GM23338 (cell line): Measurements from ENCODE around the gene RASSF4. TPM values are rescaled to one million over a fixed set of nuclear protein-coding genes. Genes with fewer than 3 reads are reported as not detected.

ENCODE experiments used
- ATAC-seq: fragments of 200-7000 bp; cut with Tn5 transposase; 3 replicates; pipeline ENCODE4 v1.9.1; 2020
- DNase-seq: peaks from one replicate; pipeline ENCODE4 v3.0.0-alpha.2; 2015; ENCODE audit warnings: low spot score
- H2AFZ ChIP-seq: fragments of 200-600 bp; sonication (generic); 2 replicates; pipeline ENCODE4 v1.8.0; 2016; ENCODE audit warnings: antibody characterized with exemption, mild to moderate bottlenecking, moderate library complexity
- H3F3A ChIP-seq: fragments of 200-600 bp; sonication (generic); replicated peaks from 2 replicates; pipeline ENCODE4 v1.8.0; 2017; ENCODE audit warnings: antibody characterized with exemption, mixed run types, low read depth
- H3K27ac ChIP-seq: fragments of 200-600 bp; sonication (generic); 2 replicates; pipeline ENCODE4 v1.6.1; 2016; ENCODE audit warnings: low read depth
- H3K27me3 ChIP-seq: fragments of 200-600 bp; sonication (generic); 2 replicates; pipeline ENCODE4 v1.8.0; 2016; ENCODE audit warnings: mild to moderate bottlenecking, mixed run types, moderate library complexity; ENCODE audit not compliant: insufficient read depth
- H3K36me3 ChIP-seq: fragments of 200-600 bp; sonication (generic); 2 replicates; pipeline ENCODE4 v1.8.0; 2016; ENCODE audit warnings: mild to moderate bottlenecking; ENCODE audit not compliant: insufficient read depth
- H3K4me1 ChIP-seq: fragments of 200-600 bp; sonication (generic); 2 replicates; pipeline ENCODE4 v1.8.0; 2016; ENCODE audit warnings: mild to moderate bottlenecking, moderate library complexity; ENCODE audit not compliant: insufficient read depth
- H3K4me2 ChIP-seq: fragments of 200-600 bp; sonication (generic); 2 replicates; pipeline ENCODE4 v1.7.1; 2017; ENCODE audit warnings: mixed run types
- H3K4me3 ChIP-seq: fragments of 200-600 bp; sonication (generic); 2 replicates; pipeline ENCODE4 v1.6.1; 2016; ENCODE audit warnings: mixed run types
- H3K79me2 ChIP-seq: fragments of 200-600 bp; sonication (generic); replicated peaks from 2 replicates; pipeline ENCODE4 v1.8.0; 2017; ENCODE audit warnings: mild to moderate bottlenecking; ENCODE audit not compliant: insufficient read depth
- H3K9me2 ChIP-seq: fragments of 200-600 bp; sonication (generic); 2 replicates; pipeline ENCODE4 v1.8.0; 2017; ENCODE audit not compliant: insufficient read depth
- H4K20me1 ChIP-seq: fragments of 200-600 bp; sonication (generic); replicated peaks from 2 replicates; pipeline ENCODE4 v1.8.0; 2017; ENCODE audit warnings: mild to moderate bottlenecking; ENCODE audit not compliant: insufficient read depth
- H3K27ac Mint-ChIP-seq: 2 replicates; pipeline ENCODE4 v1.8.0; 2020; ENCODE audit warnings: inconsistent platforms, mild to moderate bottlenecking, moderate library complexity, mixed read lengths
- H3K27me3 Mint-ChIP-seq: 3 replicates; pipeline ENCODE4 v1.8.0; 2022; ENCODE audit warnings: low read depth, mild to moderate bottlenecking, moderate library complexity, mixed read lengths, inconsistent platforms; ENCODE audit not compliant: insufficient read depth, poor library complexity
- H3K36me3 Mint-ChIP-seq: 3 replicates; pipeline ENCODE4 v1.8.0; 2021; ENCODE audit warnings: low read depth, mild to moderate bottlenecking, inconsistent platforms, moderate library complexity, mixed read lengths
- H3K4me1 Mint-ChIP-seq: 3 replicates; pipeline ENCODE4 v1.8.0; 2020; ENCODE audit warnings: mild to moderate bottlenecking, inconsistent platforms, mixed read lengths
- H3K4me3 Mint-ChIP-seq: 3 replicates; pipeline ENCODE4 v1.8.0; 2021; ENCODE audit warnings: moderate library complexity, mild to moderate bottlenecking, inconsistent platforms, mixed read lengths
- H3K9me3 Mint-ChIP-seq: 3 replicates; pipeline ENCODE4 v1.8.0; 2020; ENCODE audit warnings: moderate library complexity, mild to moderate bottlenecking, inconsistent platforms, mixed read lengths
- CREB1 ChIP-seq: fragments of 250-450 bp; sonication (Bioruptor Pico); IDR thresholded peaks from 2 replicates; pipeline ENCODE4 v1.5.0; 2020; ENCODE audit warnings: low read depth, mild to moderate bottlenecking, moderate library complexity
- NANOG ChIP-seq: IDR thresholded peaks from 2 replicates; pipeline ENCODE4 v1.6.1; 2016; ENCODE audit warnings: antibody characterized with exemption, borderline replicate concordance
- POLR2AphosphoS5 ChIP-seq: IDR thresholded peaks from 2 replicates; pipeline ENCODE4 v1.6.1; 2016; ENCODE audit warnings: antibody characterized with exemption, low read depth
- STAT1 ChIP-seq: IDR thresholded peaks from one replicate; pipeline ENCODE4 v1.6.1; 2016; ENCODE audit warnings: antibody characterized with exemption; ENCODE audit not compliant: unreplicated experiment
- ZNF114 ChIP-seq: fragments of 250-450 bp; sonication (Bioruptor Pico); IDR thresholded peaks from 2 replicates; pipeline ENCODE4 v1.5.0; 2020; ENCODE audit warnings: mild to moderate bottlenecking, moderate library complexity
- ZNF331 ChIP-seq: fragments of 250-450 bp; sonication (Bioruptor Pico); IDR thresholded peaks from 2 replicates; pipeline ENCODE4 v1.5.0; 2020; ENCODE audit warnings: low read depth, mild to moderate bottlenecking, moderate library complexity
- polyA plus RNA-seq: library from polyadenylated mRNA; unstranded; fragments of >200 nt; fragmentation: Nextera tagmentation; extraction: Ambion mirVana; gene quantifications from 2 replicates; pipeline ENCODE4 v1.2.1, GENCODE V29; 2016
- total RNA-seq: library from RNA; depleted of rRNA; stranded (reverse); fragments of >200 nt; shearing (Covaris generic); gene quantifications from 2 replicates; pipeline ENCODE4 v1.2.3, GENCODE V29; 2014
- TF ChIP-seq, protein P1 (sequence below), 2 experiments: fragments of 200-600 bp in 1 of 2; sonication (generic) in 1 of 2; conservative IDR thresholded peaks; 2 replicates each; pipeline versions ENCODE4 v1.5.1 to v1.6.1; 2016 to 2017; ENCODE audit warnings: antibody characterized with exemption in 2 of 2, low read depth in 2 of 2, mild to moderate bottlenecking in 2 of 2, moderate library complexity in 1 of 2
- TF ChIP-seq, protein P2 (sequence below): IDR thresholded peaks from 2 replicates; pipeline ENCODE4 v1.6.1; 2016; ENCODE audit warnings: antibody characterized with exemption
- TF ChIP-seq, protein P3 (sequence below): fragments of 250-450 bp; sonication (Bioruptor Pico); IDR thresholded peaks from 2 replicates; pipeline ENCODE4 v1.5.0; 2020; ENCODE audit warnings: mild to moderate bottlenecking, moderate library complexity

Gene RASSF4
- total and polyA plus RNA-seq, 2 experiments from 2014 or later: 12.4 to 13.6 TPM

DNA sequence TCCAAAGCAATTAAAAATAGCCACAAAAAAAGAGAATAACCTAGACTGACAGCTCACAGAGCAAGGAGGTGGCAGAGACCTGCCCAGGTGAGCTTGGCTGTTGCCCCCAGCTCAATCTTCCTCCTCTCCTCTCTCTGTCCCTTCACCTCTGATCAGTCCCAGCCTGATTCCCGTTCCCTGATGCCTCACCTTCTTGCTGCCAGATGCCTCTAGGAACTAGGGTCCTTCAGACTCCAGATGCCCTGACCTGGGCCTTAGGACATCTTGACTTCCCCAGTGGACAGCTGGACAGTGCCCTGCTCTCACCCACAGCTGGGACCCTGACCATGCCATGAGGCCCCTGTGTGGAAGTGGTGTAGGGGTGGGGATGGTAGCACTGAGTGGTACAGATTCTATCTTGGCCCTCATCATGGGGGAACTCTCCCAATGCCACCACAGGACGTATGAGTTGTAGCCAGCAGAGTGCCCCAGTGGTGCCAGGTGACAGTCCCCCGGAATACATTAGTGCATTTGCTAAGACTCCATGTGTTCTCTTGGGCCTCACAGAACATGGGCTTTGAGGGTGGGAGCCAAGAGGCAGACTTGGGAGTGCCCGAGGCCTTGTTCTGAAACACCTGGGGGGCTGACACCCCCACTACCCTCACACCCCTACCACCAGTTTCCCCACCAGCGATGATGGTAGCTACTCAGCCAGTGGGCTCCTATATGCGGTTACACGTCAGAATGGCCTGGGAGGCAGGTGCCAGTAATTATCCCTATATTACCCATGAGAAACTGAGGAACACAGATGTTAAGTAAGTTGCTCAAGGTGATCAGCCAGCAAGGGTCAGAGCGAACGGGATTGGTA, 17.0 kb downstream of the RASSF4 start:
- Mint-ChIP-seq H3K36me3 (peaks cover 11% of the 10 kb centered on the region), H3K4me1 (peaks cover 65% of the 10 kb centered on the region), H3K9me3 (no peaks in the 10 kb centered on the region), H3K4me3 (no peak overlapping the region; the same call in 2 of the 3 replicates), H3K27me3 (peaks cover 18% of the 10 kb centered on the region), H3K27ac (no peak overlapping the region)
- H3K27ac ChIP-seq: no peak overlapping the region
- no peaks in the 10 kb centered on the region for H3F3A ChIP-seq
- no peaks in the 10 kb centered on the region for H4K20me1 ChIP-seq
- no peak overlapping the region; the same call in 1 of the 2 replicates for H3K4me2 ChIP-seq
- no peak for TF ChIP-seq ZNF114 (CRISPR knock-in tag)
- no peak for TF ChIP-seq POLR2AphosphoS5
- H3K4me3 ChIP-seq: no peak overlapping the region
- no peaks in the 10 kb centered on the region for H3K9me2 ChIP-seq
- peaks cover 50% of the 10 kb centered on the region for H3K4me1 ChIP-seq
- DNase-seq: no peak
- ATAC-seq: no peak
- no peaks in the 10 kb centered on the region for H3K79me2 ChIP-seq
- H3K36me3 ChIP-seq: no peaks in the 10 kb centered on the region
- no peaks in the 10 kb centered on the region for H3K27me3 ChIP-seq
- no peak overlapping the region for H2AFZ ChIP-seq

DNA sequence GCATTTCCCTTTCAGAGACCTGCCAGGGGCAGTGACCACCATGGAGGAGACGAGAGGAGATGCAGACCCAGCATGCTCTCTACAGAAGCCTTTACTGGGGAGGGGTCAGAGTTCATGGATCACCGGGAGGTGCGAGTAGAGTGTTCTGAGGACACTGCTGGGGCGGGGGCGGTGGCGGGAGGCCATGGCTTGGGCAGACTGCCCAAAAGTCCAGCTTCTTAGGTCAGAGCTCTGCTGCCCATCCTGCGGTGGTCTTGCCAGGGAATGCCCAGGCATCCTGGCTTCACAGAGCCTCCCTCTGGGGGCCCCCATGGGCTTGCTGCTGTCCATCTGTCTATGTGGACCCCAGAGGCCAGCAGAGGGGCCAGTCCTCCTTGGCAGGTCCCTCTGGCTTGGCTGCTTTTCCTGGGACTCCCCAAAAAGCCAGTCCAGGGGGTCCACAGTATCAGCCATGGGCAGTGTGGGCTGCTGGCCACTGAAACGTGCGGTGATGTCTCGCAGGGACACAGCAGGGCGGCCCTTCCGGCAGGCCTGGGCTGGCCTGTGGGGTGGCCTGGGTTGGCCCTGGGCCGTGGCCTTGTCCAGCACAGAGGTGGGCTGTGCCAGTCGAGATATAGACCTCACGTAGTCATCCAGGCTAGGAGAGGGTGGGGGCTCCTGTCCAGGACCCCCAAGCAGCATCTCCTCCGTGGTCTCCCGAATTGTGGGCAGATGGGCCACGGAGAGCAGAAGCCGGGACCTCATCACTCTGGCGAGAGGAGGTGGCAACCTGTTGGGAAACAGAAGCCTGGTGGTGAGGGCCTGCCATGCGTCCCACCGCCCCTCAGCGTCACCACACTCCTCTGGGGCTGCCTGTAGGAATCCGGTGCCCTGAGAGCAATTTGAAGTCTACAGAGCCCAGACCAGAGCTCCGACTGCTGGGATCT, 17.9 kb downstream of the RASSF4 start:
- H3K4me1 ChIP-seq: peaks cover 50% of the 10 kb centered on the region
- no peak overlapping the region for H2AFZ ChIP-seq
- DNase-seq (no peak), ATAC-seq (no peak)
- Mint-ChIP-seq H3K4me1 (peaks cover 65% of the 10 kb centered on the region), H3K27me3 (peaks cover 18% of the 10 kb centered on the region), H3K27ac (no peak overlapping the region), H3K9me3 (no peaks in the 10 kb centered on the region), H3K4me3 (no peak overlapping the region; the same call in 2 of the 3 replicates), H3K36me3 (peaks cover 3% of the 10 kb centered on the region; the same call in 2 of the 3 replicates)
- H3F3A ChIP-seq: no peaks in the 10 kb centered on the region
- H3K27me3 ChIP-seq: no peaks in the 10 kb centered on the region
- no peaks in the 10 kb centered on the region for H3K36me3 ChIP-seq
- TF ChIP-seq POLR2AphosphoS5 (no peak), ZNF331 (CRISPR knock-in tag) (no peak), NANOG (no peak), ZNF114 (CRISPR knock-in tag) (no peak), STAT1 (no peak), CREB1 (CRISPR knock-in tag) (no peak)
- TF ChIP-seq, protein P1, sequence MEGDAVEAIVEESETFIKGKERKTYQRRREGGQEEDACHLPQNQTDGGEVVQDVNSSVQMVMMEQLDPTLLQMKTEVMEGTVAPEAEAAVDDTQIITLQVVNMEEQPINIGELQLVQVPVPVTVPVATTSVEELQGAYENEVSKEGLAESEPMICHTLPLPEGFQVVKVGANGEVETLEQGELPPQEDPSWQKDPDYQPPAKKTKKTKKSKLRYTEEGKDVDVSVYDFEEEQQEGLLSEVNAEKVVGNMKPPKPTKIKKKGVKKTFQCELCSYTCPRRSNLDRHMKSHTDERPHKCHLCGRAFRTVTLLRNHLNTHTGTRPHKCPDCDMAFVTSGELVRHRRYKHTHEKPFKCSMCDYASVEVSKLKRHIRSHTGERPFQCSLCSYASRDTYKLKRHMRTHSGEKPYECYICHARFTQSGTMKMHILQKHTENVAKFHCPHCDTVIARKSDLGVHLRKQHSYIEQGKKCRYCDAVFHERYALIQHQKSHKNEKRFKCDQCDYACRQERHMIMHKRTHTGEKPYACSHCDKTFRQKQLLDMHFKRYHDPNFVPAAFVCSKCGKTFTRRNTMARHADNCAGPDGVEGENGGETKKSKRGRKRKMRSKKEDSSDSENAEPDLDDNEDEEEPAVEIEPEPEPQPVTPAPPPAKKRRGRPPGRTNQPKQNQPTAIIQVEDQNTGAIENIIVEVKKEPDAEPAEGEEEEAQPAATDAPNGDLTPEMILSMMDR (conservative IDR thresholded peaks at IDR 0.05; ENCODE audit: low read depth in 2 of 2): no peak
- TF ChIP-seq, protein P2, sequence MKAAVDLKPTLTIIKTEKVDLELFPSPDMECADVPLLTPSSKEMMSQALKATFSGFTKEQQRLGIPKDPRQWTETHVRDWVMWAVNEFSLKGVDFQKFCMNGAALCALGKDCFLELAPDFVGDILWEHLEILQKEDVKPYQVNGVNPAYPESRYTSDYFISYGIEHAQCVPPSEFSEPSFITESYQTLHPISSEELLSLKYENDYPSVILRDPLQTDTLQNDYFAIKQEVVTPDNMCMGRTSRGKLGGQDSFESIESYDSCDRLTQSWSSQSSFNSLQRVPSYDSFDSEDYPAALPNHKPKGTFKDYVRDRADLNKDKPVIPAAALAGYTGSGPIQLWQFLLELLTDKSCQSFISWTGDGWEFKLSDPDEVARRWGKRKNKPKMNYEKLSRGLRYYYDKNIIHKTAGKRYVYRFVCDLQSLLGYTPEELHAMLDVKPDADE: no peak
- TF ChIP-seq, protein P3, sequence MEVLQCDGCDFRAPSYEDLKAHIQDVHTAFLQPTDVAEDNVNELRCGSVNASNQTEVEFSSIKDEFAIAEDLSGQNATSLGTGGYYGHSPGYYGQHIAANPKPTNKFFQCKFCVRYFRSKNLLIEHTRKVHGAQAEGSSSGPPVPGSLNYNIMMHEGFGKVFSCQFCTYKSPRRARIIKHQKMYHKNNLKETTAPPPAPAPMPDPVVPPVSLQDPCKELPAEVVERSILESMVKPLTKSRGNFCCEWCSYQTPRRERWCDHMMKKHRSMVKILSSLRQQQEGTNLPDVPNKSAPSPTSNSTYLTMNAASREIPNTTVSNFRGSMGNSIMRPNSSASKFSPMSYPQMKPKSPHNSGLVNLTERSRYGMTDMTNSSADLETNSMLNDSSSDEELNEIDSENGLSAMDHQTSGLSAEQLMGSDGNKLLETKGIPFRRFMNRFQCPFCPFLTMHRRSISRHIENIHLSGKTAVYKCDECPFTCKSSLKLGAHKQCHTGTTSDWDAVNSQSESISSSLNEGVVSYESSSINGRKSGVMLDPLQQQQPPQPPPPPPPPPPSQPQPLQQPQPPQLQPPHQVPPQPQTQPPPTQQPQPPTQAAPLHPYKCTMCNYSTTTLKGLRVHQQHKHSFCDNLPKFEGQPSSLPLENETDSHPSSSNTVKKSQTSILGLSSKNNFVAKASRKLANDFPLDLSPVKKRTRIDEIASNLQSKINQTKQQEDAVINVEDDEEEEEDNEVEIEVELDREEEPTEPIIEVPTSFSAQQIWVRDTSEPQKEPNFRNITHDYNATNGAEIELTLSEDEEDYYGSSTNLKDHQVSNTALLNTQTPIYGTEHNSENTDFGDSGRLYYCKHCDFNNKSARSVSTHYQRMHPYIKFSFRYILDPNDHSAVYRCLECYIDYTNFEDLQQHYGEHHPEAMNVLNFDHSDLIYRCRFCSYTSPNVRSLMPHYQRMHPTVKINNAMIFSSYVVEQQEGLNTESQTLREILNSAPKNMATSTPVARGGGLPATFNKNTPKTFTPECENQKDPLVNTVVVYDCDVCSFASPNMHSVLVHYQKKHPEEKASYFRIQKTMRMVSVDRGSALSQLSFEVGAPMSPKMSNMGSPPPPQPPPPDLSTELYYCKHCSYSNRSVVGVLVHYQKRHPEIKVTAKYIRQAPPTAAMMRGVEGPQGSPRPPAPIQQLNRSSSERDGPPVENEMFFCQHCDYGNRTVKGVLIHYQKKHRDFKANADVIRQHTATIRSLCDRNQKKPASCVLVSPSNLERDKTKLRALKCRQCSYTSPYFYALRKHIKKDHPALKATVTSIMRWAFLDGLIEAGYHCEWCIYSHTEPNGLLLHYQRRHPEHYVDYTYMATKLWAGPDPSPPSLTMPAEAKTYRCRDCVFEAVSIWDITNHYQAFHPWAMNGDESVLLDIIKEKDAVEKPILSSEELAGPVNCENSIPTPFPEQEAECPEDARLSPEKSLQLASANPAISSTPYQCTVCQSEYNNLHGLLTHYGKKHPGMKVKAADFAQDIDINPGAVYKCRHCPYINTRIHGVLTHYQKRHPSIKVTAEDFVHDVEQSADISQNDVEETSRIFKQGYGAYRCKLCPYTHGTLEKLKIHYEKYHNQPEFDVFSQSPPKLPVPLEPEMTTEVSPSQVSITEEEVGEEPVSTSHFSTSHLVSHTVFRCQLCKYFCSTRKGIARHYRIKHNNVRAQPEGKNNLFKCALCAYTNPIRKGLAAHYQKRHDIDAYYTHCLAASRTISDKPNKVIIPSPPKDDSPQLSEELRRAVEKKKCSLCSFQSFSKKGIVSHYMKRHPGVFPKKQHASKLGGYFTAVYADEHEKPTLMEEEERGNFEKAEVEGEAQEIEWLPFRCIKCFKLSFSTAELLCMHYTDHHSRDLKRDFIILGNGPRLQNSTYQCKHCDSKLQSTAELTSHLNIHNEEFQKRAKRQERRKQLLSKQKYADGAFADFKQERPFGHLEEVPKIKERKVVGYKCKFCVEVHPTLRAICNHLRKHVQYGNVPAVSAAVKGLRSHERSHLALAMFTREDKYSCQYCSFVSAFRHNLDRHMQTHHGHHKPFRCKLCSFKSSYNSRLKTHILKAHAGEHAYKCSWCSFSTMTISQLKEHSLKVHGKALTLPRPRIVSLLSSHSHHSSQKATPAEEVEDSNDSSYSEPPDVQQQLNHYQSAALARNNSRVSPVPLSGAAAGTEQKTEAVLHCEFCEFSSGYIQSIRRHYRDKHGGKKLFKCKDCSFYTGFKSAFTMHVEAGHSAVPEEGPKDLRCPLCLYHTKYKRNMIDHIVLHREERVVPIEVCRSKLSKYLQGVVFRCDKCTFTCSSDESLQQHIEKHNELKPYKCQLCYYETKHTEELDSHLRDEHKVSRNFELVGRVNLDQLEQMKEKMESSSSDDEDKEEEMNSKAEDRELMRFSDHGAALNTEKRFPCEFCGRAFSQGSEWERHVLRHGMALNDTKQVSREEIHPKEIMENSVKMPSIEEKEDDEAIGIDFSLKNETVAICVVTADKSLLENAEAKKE: no peak
- no peaks in the 10 kb centered on the region for H3K9me2 ChIP-seq
- H4K20me1 ChIP-seq: no peaks in the 10 kb centered on the region
- H3K27ac ChIP-seq: no peak overlapping the region
- H3K79me2 ChIP-seq: no peaks in the 10 kb centered on the region
- H3K4me3 ChIP-seq: no peak overlapping the region
- no peak overlapping the region for H3K4me2 ChIP-seq
